Tibial nerve (tissue), 4 donors: Measurements from ENCODE around the gene RXRG. TPM values are rescaled to one million over a fixed set of nuclear protein-coding genes. Genes with fewer than 3 reads are reported as not detected.

Source experiments
- DNase-seq, 2 donors: peaks; one replicate each; pipeline ENCODE4 v3.0.0-alpha.2; 2019; ENCODE audit warnings: low spot score in 2 of 2
- H3K27ac ChIP-seq, 4 donors: fragments of 200-600 bp; sonication (generic) in 3 of 4; one replicate each; pipeline ENCODE4 v1.5.1; 2017 to 2019; ENCODE audit warnings: mild to moderate bottlenecking in 1 of 4
- H3K27me3 ChIP-seq, 2 donors: fragments of 200-600 bp; sonication (generic) in 1 of 2; one replicate each; pipeline versions ENCODE4 v1.5.1 to v1.6.0; 2017 to 2019
- H3K36me3 ChIP-seq, 3 donors: fragments of 200-600 bp; sonication (generic); one replicate each; pipeline ENCODE4 v1.5.1; 2018 to 2019
- H3K4me1 ChIP-seq, 4 donors: fragments of 200-600 bp; sonication (generic) in 3 of 4; one replicate each; pipeline ENCODE4 v1.5.1; 2017 to 2019
- H3K4me3 ChIP-seq, 4 donors: fragments of 200-600 bp; sonication (generic) in 3 of 4; one replicate each; pipeline ENCODE4 v1.5.1; 2017 to 2019; ENCODE audit warnings: mild to moderate bottlenecking in 1 of 4, moderate library complexity in 1 of 4
- H3K9me3 ChIP-seq, 4 donors: fragments of 200-600 bp; sonication (generic) in 3 of 4; one replicate each; pipeline ENCODE4 v1.5.1; 2017 to 2019
- EP300 ChIP-seq, 2 donors: sonication (generic); formaldehyde crosslinking; IDR thresholded peaks; one replicate each; pipeline ENCODE4 v1.6.1; 2017; ENCODE audit warnings: antibody characterized with exemption in 2 of 2, mild to moderate bottlenecking in 1 of 2
- POLR2A ChIP-seq, 2 donors: fragments of 450-650 bp; IDR thresholded peaks; one replicate each; pipeline ENCODE4 v1.6.1; 2017; ENCODE audit warnings: antibody characterized with exemption in 2 of 2, mild to moderate bottlenecking in 2 of 2, moderate library complexity in 2 of 2
- WGBS, 2 donors: methylation state at CpG; one replicate each; pipeline ENCODE4 v1.1.5; 2018; 5-methylcytosine and 5-hydroxymethylcytosine counted together
- total RNA-seq, 4 donors: library from RNA; depleted of rRNA; stranded (reverse); fragments of >200 nt; gene quantifications; one replicate each; pipeline ENCODE4 v1.1.0, GENCODE V29; 2016
- TF ChIP-seq, protein P1 (sequence below), 5 experiments: fragments of 200-600 bp in 3 of 5; fragments of 450-650 bp in 2 of 5; sonication (generic) in 3 of 5; IDR thresholded peaks; one replicate each; pipeline ENCODE4 v1.5.1; 2016 to 2019; ENCODE audit warnings: antibody characterized with exemption in 5 of 5, mild to moderate bottlenecking in 3 of 5, moderate library complexity in 2 of 5

RXRG gene
- total RNA-seq, 4 donors from 2014 or later: 3.3 to 13.8 (median 7.3) TPM

DNA sequence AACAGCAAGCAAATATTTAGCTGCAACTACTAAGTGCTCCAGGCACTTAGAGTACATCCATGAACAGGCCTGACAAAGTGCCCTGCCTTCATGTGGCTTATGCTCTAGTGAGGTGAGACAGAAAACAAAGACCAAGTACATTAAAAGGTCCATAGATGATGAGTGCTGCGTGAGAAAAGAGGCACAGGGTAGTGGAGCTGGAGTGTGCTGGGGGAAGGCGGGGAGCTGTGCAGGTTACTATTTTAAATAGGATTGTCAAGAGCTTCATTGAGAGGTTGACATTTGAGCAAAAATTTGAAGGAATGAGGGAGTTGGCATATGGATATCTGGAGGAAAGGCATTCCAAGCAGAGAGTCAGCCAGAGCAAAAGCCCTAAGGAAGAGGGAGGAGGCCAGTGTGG, 29.3 kb upstream of the RXRG start:
- H3K27ac ChIP-seq: no peak overlapping the region
- H3K27me3 ChIP-seq: no peaks in the 10 kb centered on the region
- no peak overlapping the region for H3K4me3 ChIP-seq
- TF ChIP-seq EP300 (IDR thresholded peaks at IDR 0.05) (no peak), POLR2A (IDR thresholded peaks at IDR 0.05) (no peak)
- TF ChIP-seq, protein P1, sequence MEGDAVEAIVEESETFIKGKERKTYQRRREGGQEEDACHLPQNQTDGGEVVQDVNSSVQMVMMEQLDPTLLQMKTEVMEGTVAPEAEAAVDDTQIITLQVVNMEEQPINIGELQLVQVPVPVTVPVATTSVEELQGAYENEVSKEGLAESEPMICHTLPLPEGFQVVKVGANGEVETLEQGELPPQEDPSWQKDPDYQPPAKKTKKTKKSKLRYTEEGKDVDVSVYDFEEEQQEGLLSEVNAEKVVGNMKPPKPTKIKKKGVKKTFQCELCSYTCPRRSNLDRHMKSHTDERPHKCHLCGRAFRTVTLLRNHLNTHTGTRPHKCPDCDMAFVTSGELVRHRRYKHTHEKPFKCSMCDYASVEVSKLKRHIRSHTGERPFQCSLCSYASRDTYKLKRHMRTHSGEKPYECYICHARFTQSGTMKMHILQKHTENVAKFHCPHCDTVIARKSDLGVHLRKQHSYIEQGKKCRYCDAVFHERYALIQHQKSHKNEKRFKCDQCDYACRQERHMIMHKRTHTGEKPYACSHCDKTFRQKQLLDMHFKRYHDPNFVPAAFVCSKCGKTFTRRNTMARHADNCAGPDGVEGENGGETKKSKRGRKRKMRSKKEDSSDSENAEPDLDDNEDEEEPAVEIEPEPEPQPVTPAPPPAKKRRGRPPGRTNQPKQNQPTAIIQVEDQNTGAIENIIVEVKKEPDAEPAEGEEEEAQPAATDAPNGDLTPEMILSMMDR (IDR thresholded peaks at IDR 0.05): no peak
- no peaks in the 10 kb centered on the region for H3K9me3 ChIP-seq
- DNase-seq: no peak
- H3K4me1 ChIP-seq: peaks cover 0 to 5% (median 2%) of the 10 kb centered on the region in 4 donors
- 92 to 95% methylated on average over 2 of the region's 2 CpGs for WGBS, 2 donors
- H3K36me3 ChIP-seq: no peaks in the 10 kb centered on the region

DNA sequence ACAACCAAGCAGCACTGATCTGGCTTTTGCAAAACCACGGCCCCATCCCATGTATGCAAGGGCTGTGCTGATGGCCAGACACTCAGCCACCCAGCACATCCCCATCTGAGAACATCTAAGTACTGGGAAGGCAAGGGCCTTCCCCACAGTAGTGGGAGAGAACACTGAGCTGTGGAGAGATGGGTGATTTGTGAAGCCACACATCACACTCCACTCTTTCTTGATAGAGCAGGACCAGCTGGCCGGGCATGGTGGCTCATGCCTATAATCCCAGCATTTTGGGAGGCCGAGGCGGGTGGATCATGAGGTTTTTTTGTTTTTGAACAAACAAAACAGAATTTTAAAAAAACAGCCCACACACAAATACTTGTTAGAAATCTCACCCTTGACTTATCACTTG, 28.2 kb upstream of the RXRG start:
- Histone ChIP-seq H3K36me3 (no peaks in the 10 kb centered on the region), H3K27me3 (no peaks in the 10 kb centered on the region), H3K9me3 (no peaks in the 10 kb centered on the region), H3K4me1 (peaks cover 0 to 14% (median 7%) of the 10 kb centered on the region in 4 donors), H3K27ac (no peak overlapping the region), H3K4me3 (no peak overlapping the region)
- WGBS, 2 donors: 52 to 71% methylated on average over 4 of the region's 4 CpGs
- DNase-seq: no peak
- TF ChIP-seq POLR2A (IDR thresholded peaks at IDR 0.05): no peak
- no peak for TF ChIP-seq EP300 (IDR thresholded peaks at IDR 0.05)
- TF ChIP-seq, protein P1 (IDR thresholded peaks at IDR 0.05): no peak

DNA sequence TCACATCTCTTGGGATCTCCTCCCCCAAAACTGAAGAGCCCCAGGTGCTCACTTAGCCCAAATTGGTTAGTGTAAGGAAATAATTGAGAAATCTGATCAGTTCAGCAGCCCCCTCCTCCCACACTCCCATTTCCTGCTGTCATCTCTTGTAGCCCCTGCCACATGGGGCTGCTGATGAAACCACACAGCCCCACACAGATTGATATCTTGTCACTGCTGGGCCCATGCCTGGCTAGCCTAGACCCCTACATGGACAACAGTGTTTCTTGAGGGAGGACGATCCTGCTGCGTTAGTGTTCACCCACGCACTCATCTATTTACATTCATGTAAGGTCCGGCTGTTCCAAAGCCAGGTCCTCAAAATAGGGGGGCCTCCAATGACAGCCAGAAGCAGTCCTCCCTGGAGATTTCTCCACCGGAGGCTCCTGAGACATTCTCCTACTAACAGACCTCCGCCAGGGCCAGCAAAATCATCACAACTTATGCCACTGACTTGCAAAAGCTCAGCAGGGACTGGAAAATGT, 23.9 kb upstream of the RXRG start:
- DNase-seq: no peak
- 63 to 68% methylated on average over 6 of the region's 6 CpGs for WGBS, 2 donors
- H3K4me3 ChIP-seq: no peak overlapping the region
- no peaks in the 10 kb centered on the region for H3K36me3 ChIP-seq
- no peaks in the 10 kb centered on the region for H3K9me3 ChIP-seq
- TF ChIP-seq, protein P1 (IDR thresholded peaks at IDR 0.05): no peak
- no peak for TF ChIP-seq POLR2A (IDR thresholded peaks at IDR 0.05)
- TF ChIP-seq EP300 (IDR thresholded peaks at IDR 0.05): no peak
- H3K27ac ChIP-seq: peak overlapping the region; percentile 40 to 85 (median 62)
- no peaks in the 10 kb centered on the region for H3K27me3 ChIP-seq
- peaks cover 0 to 14% (median 7%) of the 10 kb centered on the region in 4 donors for H3K4me1 ChIP-seq

DNA sequence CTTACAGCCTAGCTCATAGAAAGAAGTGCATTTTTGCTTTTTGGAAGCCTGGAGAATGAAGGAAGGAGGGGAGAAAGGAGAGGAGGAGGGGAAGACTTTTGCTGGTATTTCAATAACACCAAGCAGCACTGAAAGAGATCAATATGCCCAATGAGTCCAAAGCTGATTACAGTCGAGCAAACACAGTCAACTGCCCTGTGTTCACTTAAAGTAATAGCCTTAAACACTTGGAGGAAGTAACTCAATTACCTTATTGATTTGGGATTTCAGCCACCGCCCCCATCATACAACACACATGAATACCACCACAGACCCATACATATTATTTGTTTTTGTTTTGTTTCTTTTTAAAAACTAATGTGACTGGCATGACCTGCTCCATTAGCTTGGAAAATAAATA, 23.3 kb upstream of the RXRG start:
- TF ChIP-seq POLR2A (IDR thresholded peaks at IDR 0.05): no peak
- TF ChIP-seq EP300 (IDR thresholded peaks at IDR 0.05): no peak
- TF ChIP-seq, protein P1 (IDR thresholded peaks at IDR 0.05): no peak
- Histone ChIP-seq H3K27ac (peak overlapping the region; percentile 40 to 85 (median 62)), H3K27me3 (no peaks in the 10 kb centered on the region), H3K4me3 (no peak overlapping the region), H3K36me3 (no peaks in the 10 kb centered on the region), H3K4me1 (peaks cover 0 to 14% (median 7%) of the 10 kb centered on the region in 4 donors), H3K9me3 (no peaks in the 10 kb centered on the region)
- WGBS, 2 donors: 34 to 46% methylated on average over 2 of the region's 2 CpGs
- no peak for DNase-seq

DNA sequence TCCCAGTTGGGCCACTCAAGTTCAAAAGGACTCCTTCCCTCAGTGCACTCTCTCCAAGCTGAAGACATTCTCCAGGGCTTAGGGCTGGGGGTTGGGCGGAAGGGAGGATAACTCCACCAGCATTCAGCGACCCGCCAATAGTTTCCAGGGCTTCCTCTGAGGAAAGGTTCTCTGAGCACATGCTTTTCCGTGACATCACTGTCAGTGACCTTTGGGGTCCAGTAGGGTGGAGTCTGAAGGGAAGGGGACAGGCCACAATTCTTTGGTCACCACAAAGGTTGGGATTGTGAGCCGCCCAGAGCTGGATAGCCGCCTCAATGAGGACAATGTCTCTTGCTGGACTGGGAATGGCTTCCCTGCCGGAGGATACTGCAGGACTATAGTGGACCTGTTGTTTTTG, 22.8 kb upstream of the RXRG start:
- H3K27me3 ChIP-seq: no peaks in the 10 kb centered on the region
- H3K36me3 ChIP-seq: no peaks in the 10 kb centered on the region
- TF ChIP-seq, protein P1 (IDR thresholded peaks at IDR 0.05): no peak
- TF ChIP-seq EP300 (IDR thresholded peaks at IDR 0.05): peak in 1 of 2 donors; percentile 72
- peak in 1 of 2 donors; percentile 21 for TF ChIP-seq POLR2A (IDR thresholded peaks at IDR 0.05)
- no peak overlapping the region for H3K4me3 ChIP-seq
- WGBS, 2 donors: 46 to 61% methylated on average over 7 of the region's 7 CpGs
- no peaks in the 10 kb centered on the region for H3K9me3 ChIP-seq
- peak overlapping the region in 2 of 4 donors; percentile 76 to 85 for H3K27ac ChIP-seq
- no peak for DNase-seq
- peaks cover 0 to 14% (median 7%) of the 10 kb centered on the region in 4 donors for H3K4me1 ChIP-seq
